GM12878 (cell line): Measurements from ENCODE around the gene FANCI. TPM values are rescaled to one million over a fixed set of nuclear protein-coding genes. Genes with fewer than 3 reads are reported as not detected.

Experiments
- ATAC-seq: fragments of 200-7000 bp; cut with Tn5 transposase; 3 replicates; pipeline ENCODE4 v1.9.1; 2020; ENCODE audit warnings: mild to moderate bottlenecking, moderate library complexity
- BruUV-seq: library from RNA; stranded (reverse); fragments of 400-500 nt; replicated peaks from 2 replicates; lab custom pipeline; 2021; lab: Mats Ljungman, UMichigan
- CTCF ChIA-PET: fragments of 300-600 bp; sonication (Branson Sonifier 250); formaldehyde crosslinking; extraction: SDS; loops from one replicate; lab custom pipeline; 2021; ENCODE audit warnings: inconsistent platforms; lab: Yijun Ruan, JAX
- POLR2A ChIA-PET: fragments of 350-600 bp; formaldehyde crosslinking; extraction: SDS; loops from one replicate; lab custom pipeline; 2021; ENCODE audit warnings: inconsistent platforms; lab: Charles Lee
- RAD21 ChIA-PET: fragments of 300-600 bp; sonication (Branson Sonifier 250); formaldehyde crosslinking; loops from one replicate; lab custom pipeline; 2023; ENCODE audit warnings: antibody characterized with exemption; ENCODE audit not compliant: unreplicated experiment; lab: Charles Lee
- SMC1A ChIA-PET: fragments of 300-600 bp; sonication (Branson Sonifier 250); formaldehyde crosslinking; loops from one replicate; lab custom pipeline; 2023; ENCODE audit not compliant: unreplicated experiment, uncharacterized antibody; lab: Charles Lee
- DNase-seq: peaks from one replicate; pipeline ENCODE4 v3.0.0-alpha.2; 2011; ENCODE audit warnings: low read depth, low spot score
- FAIRE-seq: peaks from 3 replicates; lab custom pipeline; 2011; peaks lifted over from hg19 to GRCh38; lab: Jason Lieb, UNC
- H2AFZ ChIP-seq: 2 replicates; pipeline ENCODE4 v1.6.0; 2011; ENCODE audit warnings: low read depth, low read length, control low read depth; ENCODE audit not compliant: control insufficient read depth
- H3K27ac ChIP-seq: 2 replicates; pipeline ENCODE4 v1.5.1; 2011; ENCODE audit warnings: control low read depth; ENCODE audit not compliant: control insufficient read depth, insufficient read depth
- H3K27me3 ChIP-seq, 2 experiments: replicated peaks in 1 of 2; 2 replicates each; pipeline versions ENCODE4 v1.6.0 to v1.6.1; 2011; ENCODE audit warnings: low read length in 1 of 2; ENCODE audit not compliant: control insufficient read depth in 2 of 2, insufficient read depth in 2 of 2
- H3K36me3 ChIP-seq, 2 experiments: 2 replicates each; pipeline ENCODE4 v1.5.1; 2011; ENCODE audit warnings: low read length in 1 of 2; ENCODE audit not compliant: control insufficient read depth in 2 of 2, insufficient read depth in 2 of 2
- H3K4me1 ChIP-seq: 2 replicates; pipeline ENCODE4 v1.6.1; 2011; ENCODE audit warnings: mild to moderate bottlenecking, low read length, moderate library complexity, mixed read lengths; ENCODE audit not compliant: control insufficient read depth, insufficient read depth
- H3K4me2 ChIP-seq: 2 replicates; pipeline ENCODE4 v1.6.0; 2011; ENCODE audit warnings: control low read depth; ENCODE audit not compliant: control insufficient read depth, insufficient read depth
- H3K4me3 ChIP-seq: fragments of 200-600 bp; sonication (generic); 2 replicates; pipeline ENCODE4 v1.5.1; 2016
- H3K79me2 ChIP-seq: 2 replicates; pipeline ENCODE4 v1.6.0; 2011; ENCODE audit warnings: low read length; ENCODE audit not compliant: control insufficient read depth, insufficient read depth
- H3K9ac ChIP-seq: 2 replicates; pipeline ENCODE4 v1.8.0; 2011; ENCODE audit warnings: low read length, control low read depth, mixed read lengths; ENCODE audit not compliant: control insufficient read depth, insufficient read depth
- H3K9me3 ChIP-seq: replicated peaks from 3 replicates; pipeline ENCODE4 v1.5.1; 2011; ENCODE audit warnings: mild to moderate bottlenecking, low read length; ENCODE audit not compliant: control insufficient read depth, insufficient read depth
- H4K20me1 ChIP-seq: 2 replicates; pipeline ENCODE4 v1.6.0; 2011; ENCODE audit not compliant: control insufficient read depth, insufficient read depth
- BRCA1 ChIP-seq: IDR thresholded peaks from 2 replicates; pipeline ENCODE4 v1.6.1; 2011; ENCODE audit warnings: low read depth, low read length, improper control_type of control experiment
- CBX3 ChIP-seq: fragments of 200-600 bp; sonication (generic); IDR thresholded peaks from 2 replicates; pipeline ENCODE4 v1.6.1; 2016; ENCODE audit warnings: low read depth, borderline replicate concordance
- CHD2 ChIP-seq: IDR thresholded peaks from 2 replicates; pipeline ENCODE4 v1.6.1; 2011; ENCODE audit warnings: low read depth, low read length, improper control_type of control experiment, borderline replicate concordance
- FOXK2 ChIP-seq: fragments of 450-650 bp; IDR thresholded peaks from 2 replicates; pipeline ENCODE4 v1.6.1; 2017; ENCODE audit warnings: mild to moderate bottlenecking, moderate library complexity
- HCFC1 ChIP-seq: fragments of 150-350 bp; IDR thresholded peaks from 2 replicates; pipeline ENCODE4 v1.6.1; 2014; ENCODE audit warnings: low read length
- HDAC6 ChIP-seq: fragments of 200-600 bp; sonication (generic); IDR thresholded peaks from one replicate; pipeline ENCODE4 v1.8.0; 2017; ENCODE audit warnings: antibody characterized with exemption; ENCODE audit not compliant: unreplicated experiment
- JUNB ChIP-seq: IDR thresholded peaks from 2 replicates; pipeline ENCODE4 v1.6.1; 2016; ENCODE audit warnings: antibody characterized with exemption, mild to moderate bottlenecking
- JUND ChIP-seq: IDR thresholded peaks from 2 replicates; pipeline ENCODE4 v1.6.1; 2012; ENCODE audit warnings: low read depth, mild to moderate bottlenecking, low read length, improper control_type of control experiment, moderate library complexity
- KAT2A ChIP-seq: conservative IDR thresholded peaks from 2 replicates; pipeline ENCODE4 v1.6.1; 2011; ENCODE audit warnings: low read depth, low read length; ENCODE audit not compliant: control insufficient read depth
- KLF5 ChIP-seq: fragments of 450-650 bp; IDR thresholded peaks from 2 replicates; pipeline ENCODE4 v1.6.1; 2014; ENCODE audit warnings: mild to moderate bottlenecking; ENCODE audit not compliant: partially characterized antibody
- MYC ChIP-seq: IDR thresholded peaks from 2 replicates; pipeline ENCODE4 v1.6.1; 2011; ENCODE audit warnings: mild to moderate bottlenecking, low read length, moderate library complexity, inconsistent platforms; ENCODE audit not compliant: insufficient read depth, insufficient replicate concordance, insufficient read length, severe bottlenecking
- PAX5 ChIP-seq: IDR thresholded peaks from 2 replicates; pipeline ENCODE4 v1.6.1; 2011; ENCODE audit warnings: low read depth, low read length, borderline replicate concordance
- POLR2AphosphoS5 ChIP-seq: IDR thresholded peaks from 2 replicates; pipeline ENCODE4 v1.6.1; 2011; ENCODE audit warnings: mild to moderate bottlenecking, low read length, inconsistent platforms
- SIN3A ChIP-seq: IDR thresholded peaks from 2 replicates; pipeline ENCODE4 v1.6.1; 2012; ENCODE audit warnings: low read depth, low read length, improper control_type of control experiment
- SIX5 ChIP-seq: IDR thresholded peaks from 2 replicates; pipeline ENCODE4 v1.6.1; 2011; ENCODE audit warnings: mild to moderate bottlenecking, low read depth, low read length, moderate library complexity; ENCODE audit not compliant: severe bottlenecking
- SMAD1 ChIP-seq: fragments of 450-650 bp; IDR thresholded peaks from 2 replicates; pipeline ENCODE4 v1.6.1; 2018; ENCODE audit warnings: mild to moderate bottlenecking, low read depth; ENCODE audit not compliant: partially characterized antibody
- SMC3 ChIP-seq: IDR thresholded peaks from 2 replicates; pipeline ENCODE4 v1.6.1; 2011; ENCODE audit warnings: low read length, improper control_type of control experiment, borderline replicate concordance
- SREBF2 ChIP-seq: IDR thresholded peaks from 2 replicates; pipeline ENCODE4 v1.6.1; 2012; ENCODE audit warnings: mild to moderate bottlenecking, low read length
- SUZ12 ChIP-seq: fragments of 200-600 bp; sonication (generic); IDR thresholded peaks from one replicate; pipeline ENCODE4 v1.6.1; 2018; ENCODE audit warnings: antibody characterized with exemption, mild to moderate bottlenecking; ENCODE audit not compliant: unreplicated experiment
- TCF12 ChIP-seq: IDR thresholded peaks from 2 replicates; pipeline ENCODE4 v1.6.1; 2011; ENCODE audit warnings: low read depth, mild to moderate bottlenecking, low read length
- TCF3 ChIP-seq: IDR thresholded peaks from 2 replicates; pipeline ENCODE4 v1.6.1; 2012; ENCODE audit warnings: low read depth, mild to moderate bottlenecking, low read length, borderline replicate concordance; ENCODE audit not compliant: insufficient read depth
- YY1 ChIP-seq: IDR thresholded peaks from 2 replicates; pipeline ENCODE4 v1.6.1; 2011; ENCODE audit warnings: low read depth, mild to moderate bottlenecking, low read length
- ZNF24 ChIP-seq: fragments of 450-650 bp; IDR thresholded peaks from 2 replicates; pipeline ENCODE4 v1.6.1; 2017; ENCODE audit warnings: antibody characterized with exemption, mild to moderate bottlenecking
- WGBS: methylation state at CpG from one replicate; pipeline ENCODE4 v1.1.6; 2016; ENCODE audit warnings: low lambda C conversion rate; ENCODE audit not compliant: insufficient replicate concordance, insufficient coverage; ENCODE audit errors: missing lambda C conversion rate; 5-methylcytosine and 5-hydroxymethylcytosine counted together
- in situ Hi-C: fragments of 300-500 bp; cut with MboI; formaldehyde crosslinking; loops from 9 replicates; pipeline ENCODE4 v1.14.3; 2018; ENCODE audit warnings: mixed read lengths
- intact Hi-C: fragments of 100-400 bp; cut with micrococcal nuclease; formaldehyde crosslinking; loops from one replicate; pipeline ENCODE4 v1.14.2; 2022; ENCODE audit not compliant: unreplicated experiment
- polyA plus RNA-seq, 11 experiments: library from polyadenylated mRNA; depleted of rRNA in 4 of 11; unstranded in 6 of 11; stranded (reverse) in 5 of 11; fragments of >200 nt; fragmentation: Nextera tagmentation in 4 of 11; fragmentation: Illumina TruSeq in 1 of 11; extraction: Ambion mirVana in 4 of 11; extraction: Trizol in 1 of 11; gene quantifications; 1 replicate in 1 of 11; 2 replicates in 10 of 11; pipeline versions ENCODE4 v1.2.1 to v1.2.3, GENCODE V29; 2011 to 2016; ENCODE audit warnings: inconsistent platforms in 2 of 11, missing spikeins in 2 of 11, low read depth in 1 of 11
- total RNA-seq, 4 experiments: library from RNA; depleted of rRNA in 3 of 4; stranded (reverse); fragments of >200 nt in 3 of 4; fragmentation: Illumina TruSeq in 1 of 4; extraction: Trizol in 1 of 4; gene quantifications; 2 replicates each; pipeline versions ENCODE4 v1.2.1 to v1.2.3, GENCODE V29; 2013 to 2021
- TF ChIP-seq, protein P1 (sequence below): fragments of 450-650 bp; IDR thresholded peaks from 2 replicates; pipeline ENCODE4 v1.6.1; 2017; ENCODE audit warnings: mild to moderate bottlenecking

FANCI gene
- total and polyA plus RNA-seq, 10 of the 15 experiments (the other 5 are each of a cell fraction or from before 2014, with no cell fraction given), result 38.1 to 129 (median 82.4) TPM

DNA sequence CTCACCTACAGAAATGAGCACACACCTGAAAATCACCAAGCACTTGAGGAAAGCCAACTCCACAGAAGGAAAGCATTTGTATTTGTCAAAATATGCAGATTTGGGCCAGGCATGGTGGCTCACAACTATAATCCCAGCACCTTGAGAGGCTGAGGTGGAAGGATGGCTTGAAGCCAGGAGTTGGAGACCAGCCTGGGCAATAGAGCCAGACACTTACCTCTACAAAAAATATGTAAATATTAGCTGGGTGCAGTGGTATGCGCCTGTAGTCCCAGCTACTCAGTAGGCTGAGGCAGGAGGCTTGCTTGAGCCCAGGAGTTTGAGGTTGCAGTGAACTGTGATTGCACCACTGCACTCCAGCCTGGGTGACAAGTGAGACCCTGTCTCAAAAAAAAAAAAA, 34.7 kb upstream of the FANCI start (continued):
- TF ChIP-seq SMC3 (no peak), SIN3A (no peak), SUZ12 (no peak), SIX5 (no peak), HDAC6 (no peak), YY1 (no peak), KAT2A (no peak), CBX3 (no peak), ZNF24 (no peak), POLR2AphosphoS5 (no peak)

DNA sequence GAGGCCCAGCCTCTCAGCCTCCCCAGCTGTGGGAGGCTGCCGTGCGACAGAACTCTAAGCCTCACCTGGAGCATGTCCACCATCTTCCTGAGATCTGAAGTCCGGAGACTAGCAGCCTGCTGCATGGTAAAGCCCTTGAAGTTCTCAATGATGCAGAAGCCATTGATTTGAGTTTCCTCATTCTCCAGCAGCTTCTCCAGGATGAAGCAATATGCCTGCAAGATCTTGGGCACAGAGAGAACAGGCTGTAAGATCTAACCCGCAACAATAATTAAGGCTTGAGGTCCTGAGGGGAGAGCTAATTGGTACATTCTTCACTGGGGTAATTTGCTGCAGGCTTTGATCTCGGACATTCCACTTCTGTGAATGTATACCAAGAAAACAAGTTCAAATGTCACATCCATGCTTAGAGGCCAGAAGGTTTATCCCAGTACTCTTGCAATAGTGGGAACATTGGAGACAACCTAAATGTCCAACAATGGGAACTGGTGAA, 32.1 kb upstream of the FANCI start:
- no TSS peak for BruUV-seq
- FAIRE-seq, result no peak
- ChIA-PET POLR2A (no interaction called here), CTCF (no interaction called here), RAD21 (no interaction called here), SMC1A (no interaction called here)
- 46% methylated on average over 5 of the region's 5 CpGs for WGBS
- Histone ChIP-seq H3K4me3 (no peak overlapping the region), H3K36me3 (no peaks in the 10 kb centered on the region), H3K27me3 (no peaks in the 10 kb centered on the region), H4K20me1 (no peaks in the 10 kb centered on the region), H3K4me1 (no peaks in the 10 kb centered on the region; the same call in 1 of the 2 replicates), H3K27ac (no peak overlapping the region), H3K9ac (no peak overlapping the region), H2AFZ (no peak overlapping the region), H3K79me2 (no peaks in the 10 kb centered on the region), H3K4me2 (no peak overlapping the region), H3K9me3 (no peaks in the 10 kb centered on the region)
- DNase-seq, result no peak
- TF ChIP-seq HCFC1 (no peak), JUND (no peak), MYC (no peak), TCF3 (no peak), BRCA1 (no peak), PAX5 (no peak), KLF5 (no peak), SREBF2 (no peak), SMAD1 (no peak), CHD2 (no peak), JUNB (no peak), CBX3 (no peak), TCF12 (no peak), SIN3A (no peak), FOXK2 (no peak)
- TF ChIP-seq, protein P1, sequence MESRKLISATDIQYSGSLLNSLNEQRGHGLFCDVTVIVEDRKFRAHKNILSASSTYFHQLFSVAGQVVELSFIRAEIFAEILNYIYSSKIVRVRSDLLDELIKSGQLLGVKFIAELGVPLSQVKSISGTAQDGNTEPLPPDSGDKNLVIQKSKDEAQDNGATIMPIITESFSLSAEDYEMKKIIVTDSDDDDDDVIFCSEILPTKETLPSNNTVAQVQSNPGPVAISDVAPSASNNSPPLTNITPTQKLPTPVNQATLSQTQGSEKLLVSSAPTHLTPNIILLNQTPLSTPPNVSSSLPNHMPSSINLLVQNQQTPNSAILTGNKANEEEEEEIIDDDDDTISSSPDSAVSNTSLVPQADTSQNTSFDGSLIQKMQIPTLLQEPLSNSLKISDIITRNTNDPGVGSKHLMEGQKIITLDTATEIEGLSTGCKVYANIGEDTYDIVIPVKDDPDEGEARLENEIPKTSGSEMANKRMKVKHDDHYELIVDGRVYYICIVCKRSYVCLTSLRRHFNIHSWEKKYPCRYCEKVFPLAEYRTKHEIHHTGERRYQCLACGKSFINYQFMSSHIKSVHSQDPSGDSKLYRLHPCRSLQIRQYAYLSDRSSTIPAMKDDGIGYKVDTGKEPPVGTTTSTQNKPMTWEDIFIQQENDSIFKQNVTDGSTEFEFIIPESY, result no peak
- ATAC-seq, result no peak
- in situ Hi-C loops, result no loop called here
- intact Hi-C loops, result no loop called here
